Epithelial cell of prostate (primary cell): ENCODE results near the gene GPR107.
A peak's percentile ranks its signal among the peaks of the same experiment; 100 is the strongest.

ENCODE experiments used
- DNase-seq: peaks from one replicate; pipeline ENCODE4 v3.0.0-alpha.2; 2011; ENCODE audit warnings: low read depth, low spot score
- H3K27ac ChIP-seq: fragments of 450-650 bp; 2 replicates; pipeline ENCODE4 v1.5.1; 2017; ENCODE audit warnings: mild to moderate bottlenecking

The GPR107 gene

DNA sequence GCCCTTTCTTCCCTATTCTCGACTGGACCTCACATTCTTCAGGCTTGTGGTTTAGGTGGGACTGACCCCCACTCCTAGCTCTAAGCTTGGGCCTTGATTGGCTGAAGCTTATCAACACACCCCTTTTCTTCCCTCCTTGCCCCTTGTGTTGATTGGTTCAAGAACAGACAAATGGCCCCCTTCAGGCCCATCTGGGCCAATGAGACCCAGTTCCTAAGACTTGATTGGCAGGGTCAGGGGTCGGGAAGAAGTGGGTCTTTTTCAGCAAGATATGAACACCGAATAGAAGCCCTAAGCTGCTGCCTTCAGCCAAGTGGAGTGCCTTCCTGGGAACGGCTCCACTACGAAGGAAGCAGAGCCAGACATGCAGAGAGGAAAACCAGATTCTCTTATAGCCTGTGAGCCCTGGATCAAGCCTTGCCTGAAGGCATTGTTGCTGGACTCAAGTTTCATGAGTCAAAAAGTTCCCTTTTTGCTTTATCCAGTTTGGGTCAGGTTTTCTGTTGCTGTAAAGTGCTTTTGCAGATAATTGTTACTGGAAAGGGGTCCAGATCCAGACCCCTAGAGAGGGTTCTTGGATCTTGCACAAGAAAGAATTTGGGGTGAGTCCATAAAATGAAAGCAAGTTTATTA, 96.1 kb downstream of the GPR107 start:
- no peak for DNase-seq

GRCh38 chr9:130150779-130151382, 97.2 kb downstream of the GPR107 start:
- no peak for DNase-seq
- H3K27ac ChIP-seq: peak overlapping the region; percentile 38

More for the DNA sequence above, 96.1 kb downstream of the GPR107 start:
- H3K27ac ChIP-seq: no peak overlapping the region

GRCh38 chr9:130154816-130155215, 101.1 kb downstream of the GPR107 start:
- no peak for DNase-seq
- H3K27ac ChIP-seq: no peak overlapping the region

- no peak for DNase-seq
- H3K27ac ChIP-seq: no peak overlapping the region
Measured at GRCh38 chr9:130155647-130156046, 101.9 kb downstream of the GPR107 start.

DNA sequence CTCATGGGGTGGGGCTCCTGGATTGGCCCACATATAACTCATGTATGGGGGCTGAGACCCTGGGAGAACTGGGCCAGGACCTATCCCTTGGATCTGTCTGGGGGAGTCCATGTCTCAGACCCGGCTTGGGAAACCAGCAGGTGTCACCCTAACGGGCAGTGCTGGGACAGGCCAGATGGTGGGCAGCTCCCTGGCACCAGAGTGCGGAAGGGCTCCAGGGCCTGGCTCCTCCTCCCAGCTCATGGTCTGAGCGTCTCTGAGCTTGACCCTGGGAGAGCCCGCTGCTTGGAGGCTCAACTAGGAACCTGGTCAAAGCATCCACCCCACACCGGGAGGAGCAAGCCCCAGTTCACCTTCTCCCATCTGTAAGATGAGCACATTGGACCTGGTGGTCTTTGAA, 103.0 kb downstream of the GPR107 start:
- H3K27ac ChIP-seq: no peak overlapping the region
- DNase-seq: no peak

DNA sequence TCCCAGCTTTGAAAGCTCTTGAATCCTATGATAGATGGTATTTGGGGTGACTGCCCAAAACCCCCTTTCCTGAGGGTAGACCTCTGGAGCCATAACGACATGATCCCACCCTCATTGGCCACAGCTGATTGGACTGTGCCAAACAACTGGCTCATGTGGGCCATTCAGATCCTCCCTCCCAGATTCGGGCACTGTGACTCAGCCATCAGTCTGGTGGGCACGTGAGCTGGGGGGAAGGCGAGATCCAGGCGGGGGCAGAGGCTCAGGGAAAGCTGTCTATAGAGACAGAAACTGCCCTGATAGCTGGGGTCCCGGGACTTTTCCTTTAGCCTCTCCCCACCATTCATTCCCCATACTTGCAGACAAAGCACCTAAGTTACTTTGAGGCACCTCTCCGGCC, 103.4 kb downstream of the GPR107 start:
- no peak overlapping the region for H3K27ac ChIP-seq
- DNase-seq: no peak

DNA sequence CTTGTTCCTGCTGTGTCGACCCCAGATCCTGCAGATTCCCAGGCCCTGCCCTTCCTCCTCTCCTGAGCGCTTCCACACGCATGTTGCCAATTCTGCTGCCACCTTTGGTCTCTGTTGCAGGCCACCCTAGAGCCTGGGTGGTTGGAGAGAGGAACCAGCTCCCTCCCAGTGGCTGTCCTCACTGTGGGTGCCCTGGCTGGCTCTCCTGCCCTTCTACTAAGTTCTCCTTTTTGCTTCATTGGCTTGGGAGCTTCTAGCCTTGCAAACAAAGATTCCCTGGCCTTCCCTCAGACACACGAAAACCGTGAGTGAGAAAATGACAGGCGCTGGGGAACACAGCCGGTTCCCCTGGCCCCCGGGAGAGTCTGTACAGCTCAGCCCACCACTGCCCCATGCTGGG, 104.3 kb downstream of the GPR107 start:
- H3K27ac ChIP-seq: no peak overlapping the region
- no peak for DNase-seq

- DNase-seq: no peak
- H3K27ac ChIP-seq: no peak overlapping the region
Measured at GRCh38 chr9:130159057-130159456, 105.4 kb downstream of the GPR107 start.

GRCh38 chr9:130159915-130160670, 106.4 kb downstream of the GPR107 start:
- DNase-seq: no peak
- no peak overlapping the region for H3K27ac ChIP-seq

DNA sequence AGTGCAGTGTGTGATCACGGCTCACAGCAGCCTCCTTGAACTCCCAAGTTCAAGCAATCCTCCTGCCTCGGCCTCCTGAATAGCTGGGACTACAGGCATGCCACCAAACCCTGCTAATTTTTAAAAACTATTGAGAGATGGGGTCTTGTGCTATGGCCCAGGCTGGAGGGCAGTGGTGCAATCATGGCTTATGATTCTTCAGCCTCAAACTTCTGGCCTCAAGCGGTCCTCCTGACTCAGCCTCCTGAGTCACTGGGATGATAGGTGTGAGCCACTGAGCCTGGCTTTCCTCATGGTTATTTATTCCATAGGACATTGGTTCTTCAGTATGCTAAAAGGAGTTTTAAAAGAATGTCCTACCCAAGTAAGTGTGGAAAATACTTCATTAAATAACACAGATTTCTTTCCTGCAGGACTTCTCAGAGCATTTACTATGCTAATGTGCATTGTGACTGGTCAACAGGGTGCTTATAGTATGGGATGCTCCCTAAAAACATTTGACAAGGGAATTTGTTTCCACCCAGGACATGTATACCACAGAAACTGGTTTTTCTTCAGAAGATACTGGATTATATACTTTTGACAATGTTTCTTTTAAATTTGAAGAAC, 107.3 kb downstream of the GPR107 start:
- no peak for DNase-seq

GRCh38 chr9:130165579-130165978, 111.9 kb downstream of the GPR107 start:
- no peak for DNase-seq
- H3K27ac ChIP-seq: no peak overlapping the region

More for the DNA sequence above, 107.3 kb downstream of the GPR107 start:
- no peak overlapping the region for H3K27ac ChIP-seq

GRCh38 chr9:130166399-130166798, 112.7 kb downstream of the GPR107 start:
- no peak for DNase-seq
- H3K27ac ChIP-seq: no peak overlapping the region

DNA sequence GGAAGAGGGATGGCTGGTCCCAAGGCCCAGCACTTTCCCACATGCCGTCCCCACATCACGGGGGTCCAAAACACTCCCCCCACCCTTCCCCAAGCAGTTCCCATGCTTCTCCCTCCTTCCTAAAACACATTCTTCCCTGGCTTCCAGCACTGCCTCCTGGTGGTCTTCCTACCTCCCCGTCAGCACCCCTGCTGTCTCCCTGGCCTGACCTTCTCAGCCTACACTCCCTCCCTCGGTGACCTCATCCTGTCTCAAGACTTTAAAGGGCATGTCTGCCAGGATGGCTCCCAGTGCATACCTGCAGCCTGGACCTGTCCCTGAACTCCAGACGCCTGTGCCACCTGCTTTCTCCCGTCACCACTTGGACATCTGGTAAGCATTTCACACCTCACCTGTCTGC, 114.2 kb downstream of the GPR107 start:
- DNase-seq: no peak
- H3K27ac ChIP-seq: no peak overlapping the region

DNA sequence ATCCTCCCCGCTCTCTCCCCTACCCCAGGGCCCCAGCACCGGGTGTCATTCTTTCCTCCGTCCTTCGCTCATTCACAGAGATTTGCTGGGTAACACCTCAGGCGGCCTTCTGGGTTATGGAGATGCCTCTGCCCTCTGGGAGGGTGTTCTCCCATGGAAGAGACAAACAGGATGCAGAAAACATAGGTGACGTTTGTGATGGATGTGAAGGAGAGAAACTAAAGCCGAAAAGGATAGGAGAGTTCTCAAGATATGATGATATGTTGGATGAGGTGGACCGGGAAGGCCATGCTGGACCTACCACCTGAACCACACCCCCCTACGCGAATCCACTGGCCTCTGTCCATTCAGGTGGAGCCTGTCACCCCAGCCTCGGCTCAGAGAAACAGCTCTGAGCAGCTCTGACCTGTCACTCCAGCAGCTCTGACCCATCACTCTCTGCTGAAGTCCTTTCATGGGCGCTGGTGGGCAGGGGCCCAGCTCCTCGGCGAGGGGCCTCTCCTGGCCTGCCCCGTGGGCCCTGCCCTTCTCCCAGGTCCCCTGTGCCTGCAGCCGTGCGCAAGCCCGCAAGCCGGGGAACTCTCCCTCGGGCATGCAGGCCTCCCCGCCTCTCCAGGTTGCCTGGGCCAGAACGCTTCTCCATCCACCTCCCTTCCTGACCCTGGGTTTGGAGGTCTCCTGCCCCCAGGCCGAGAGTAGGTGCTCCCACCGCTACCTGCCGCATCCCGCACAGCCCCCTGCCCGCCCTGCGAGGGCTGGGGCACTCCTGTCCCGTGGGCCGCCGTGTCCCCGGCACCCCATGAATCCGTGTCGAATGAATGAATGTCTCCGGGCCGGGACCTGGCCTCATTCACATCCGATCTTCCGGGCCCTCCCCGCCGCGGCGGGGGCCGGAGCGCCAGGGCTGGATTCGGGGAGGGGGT, 117.8 kb downstream of the GPR107 start:
- DNase-seq: no peak
- H3K27ac ChIP-seq: peak overlapping the region; percentile 18

GRCh38 chr9:130172161-130172857, 118.6 kb downstream of the GPR107 start, which contains the start of gene NCS1:
Gene NCS1 (plus strand): TSS chr9:130172404. CDS start chr9:130172664, 260 bp downstream.
- DNase-seq: no peak
- H3K27ac ChIP-seq: peak within 1 kb of the TSS; percentile 18

- H3K27ac ChIP-seq: peak overlapping the region; percentile 12
- DNase-seq: no peak
Measured at GRCh38 chr9:130172858-130173665, 119.4 kb downstream of the GPR107 start.

DNA sequence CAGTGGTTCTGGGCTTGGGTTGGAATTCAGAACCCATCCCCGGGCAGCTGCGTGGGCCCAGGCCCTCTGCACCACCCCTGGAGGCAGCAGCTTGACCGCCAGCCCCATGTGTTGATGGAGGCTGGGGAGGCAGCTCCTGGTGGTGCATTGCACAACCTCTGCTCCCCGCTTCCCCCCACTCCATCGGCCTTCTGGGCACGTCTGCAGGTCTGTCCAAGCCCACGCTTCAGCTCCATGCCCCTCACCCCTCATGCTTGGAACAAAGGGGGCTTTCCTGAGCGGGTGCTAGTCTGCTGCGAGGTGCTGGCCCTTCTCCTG, 119.9 kb downstream of the GPR107 start:
- DNase-seq: no peak
- H3K27ac ChIP-seq: no peak overlapping the region

- no peak overlapping the region for H3K27ac ChIP-seq
- no peak for DNase-seq
Measured at GRCh38 chr9:130174025-130174424, 120.3 kb downstream of the GPR107 start.

DNA sequence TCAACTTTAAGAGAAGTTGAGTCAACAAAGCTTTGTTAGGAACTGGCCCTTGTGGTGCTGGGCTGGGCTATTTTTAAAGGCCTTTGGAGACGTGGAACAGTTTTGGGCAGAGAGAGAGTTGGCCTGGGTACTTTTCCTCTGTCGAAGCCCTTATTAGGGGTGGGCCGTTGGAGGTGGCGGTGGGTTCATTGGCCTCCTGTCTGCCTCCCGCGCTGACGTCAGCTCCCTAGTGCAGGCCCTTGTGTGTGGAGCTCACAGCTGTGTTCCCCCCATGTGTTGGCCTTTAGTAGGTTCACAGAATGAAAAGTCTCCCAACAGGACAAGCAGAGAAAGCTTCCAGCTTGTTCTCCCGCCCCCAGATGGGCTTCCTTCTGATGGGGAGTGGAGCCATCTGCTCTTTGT, 121.2 kb downstream of the GPR107 start:
- DNase-seq: no peak
- no peak overlapping the region for H3K27ac ChIP-seq
